ENCODE data around the gene HYAL2. TPM values are rescaled to one million over a fixed set of nuclear protein-coding genes. Genes with fewer than 3 reads are reported as not detected.

HYAL2 gene
- polyA plus RNA-seq, 2 of the 4 experiments (the other 2 are of a cell fraction): 24.5 to 31.0 TPM

DNA sequence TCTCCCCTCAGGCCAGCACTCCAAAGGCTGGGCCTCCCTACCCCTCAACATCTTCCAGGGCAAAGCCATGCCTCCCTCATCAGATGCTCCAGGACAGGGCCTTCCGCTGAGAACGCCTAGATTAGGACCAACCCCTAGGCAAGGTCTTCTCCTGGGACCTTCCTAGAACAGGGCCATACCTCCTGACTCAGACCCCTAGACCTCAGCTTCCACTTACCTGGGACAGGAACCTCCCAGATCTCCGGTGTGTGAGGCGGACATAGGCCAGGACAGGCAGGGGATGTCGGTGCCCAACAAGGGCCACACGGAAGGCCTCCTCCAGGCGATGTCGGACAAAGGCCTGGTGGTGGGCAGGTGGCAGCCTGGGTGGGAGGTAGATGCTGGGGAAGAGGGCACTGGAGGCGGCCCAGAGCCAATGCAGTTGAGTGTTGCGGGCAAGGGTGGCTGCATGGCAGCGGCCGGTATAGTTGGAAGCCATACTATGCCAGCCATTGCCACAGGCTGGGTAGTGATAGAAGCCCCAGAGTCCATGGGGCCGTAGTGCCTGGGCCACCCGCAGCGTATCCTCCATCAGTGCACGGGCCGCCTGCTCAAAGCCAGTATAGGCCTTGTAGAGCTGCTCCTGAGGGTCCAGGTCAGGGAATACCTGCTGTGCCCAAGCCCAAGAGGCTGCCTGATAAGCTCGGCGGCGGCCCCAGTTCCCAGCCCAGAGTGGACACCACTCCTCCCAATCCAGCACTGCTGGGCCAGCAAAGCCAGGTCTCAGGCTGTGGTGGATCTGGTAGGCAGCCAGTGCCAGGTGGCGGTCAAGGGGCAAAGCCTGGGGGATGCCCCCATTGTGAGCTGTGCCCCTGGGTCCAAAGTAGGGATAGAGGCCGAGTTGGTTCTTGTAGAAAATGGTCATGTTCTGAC lies 27.8 kb downstream of the HYAL2 start:
- no peak for ATAC-seq
- no peaks in the 10 kb centered on the region for H3K9me3 ChIP-seq
- WGBS (ENCODE audit: missing lambda C conversion rate): 88% methylated on average over 13 of the region's 22 CpGs
- no peak for DNase-seq (ENCODE audit: low read depth in 1 of 2, low spot score in 1 of 2)
- H3K4me3 ChIP-seq: no peak overlapping the region
- no peak for FAIRE-seq
- ChIA-PET CTCF (interaction anchor here (0.6 to 1.5 kb wide), 5 partner anchors 15 to 48 kb away, joined by 3 to 5 read pairs (median 4); no protein-coding TSS in a partner anchor), POLR2A (no interaction called here)
- TF ChIP-seq POLR2A (IDR thresholded peaks at IDR 0.05; ENCODE audit: low read length) (no peak), MAFK (IDR thresholded peaks at IDR 0.05; ENCODE audit: partially characterized antibody) (no peak), FOSL2 (IDR thresholded peaks at IDR 0.05) (no peak), FOSL2 (CRISPR knock-in tag; IDR thresholded peaks at IDR 0.05) (no peak), RFX5 (IDR thresholded peaks at IDR 0.05) (no peak), FOXS1 (CRISPR knock-in tag; IDR thresholded peaks at IDR 0.05) (no peak), ELK1 (IDR thresholded peaks at IDR 0.05; ENCODE audit: low read depth, low read length) (no peak), HOXB5 (CRISPR knock-in tag; IDR thresholded peaks at IDR 0.05) (no peak), SMC3 (IDR thresholded peaks at IDR 0.05) (no peak)
- H3K27ac ChIP-seq: no peak overlapping the region
- no peak overlapping the region for H3K4me2 ChIP-seq
- peaks cover 21% of the 10 kb centered on the region; the same call in 2 of the 3 replicates for H3K4me1 ChIP-seq

DNA sequence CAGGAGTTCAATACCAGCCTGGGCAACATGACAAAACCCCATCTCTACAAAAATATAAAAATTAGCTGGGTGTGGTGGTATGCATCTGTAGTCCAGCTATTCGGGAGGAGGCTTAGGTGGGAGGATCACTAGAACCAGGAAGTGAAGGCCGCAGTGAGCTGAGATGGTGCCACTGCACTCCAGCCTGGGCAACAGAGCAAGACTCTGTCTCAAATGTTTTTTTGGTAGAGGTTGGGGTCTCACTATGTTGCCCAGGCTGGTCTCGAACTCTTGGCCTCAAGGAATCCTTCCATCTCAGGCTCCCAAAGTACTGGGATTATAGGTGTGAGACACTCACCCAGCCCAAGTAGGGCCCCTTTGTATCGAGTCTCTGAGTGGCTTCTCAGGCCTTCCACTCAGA lies 28.5 kb downstream of the HYAL2 start:
- Histone ChIP-seq H3K4me1 (peaks cover 21% of the 10 kb centered on the region; the same call in 2 of the 3 replicates), H3K27ac (no peak overlapping the region), H3K4me2 (no peak overlapping the region), H3K4me3 (no peak overlapping the region), H3K9me3 (no peaks in the 10 kb centered on the region)
- ChIA-PET POLR2A (no interaction called here), CTCF (interaction anchor here (0.6 to 1.5 kb wide), 3 partner anchors 15 to 34 kb away, joined by 3 to 5 read pairs (median 3); no protein-coding TSS in a partner anchor)
- TF ChIP-seq CHD2 (IDR thresholded peaks at IDR 0.05; ENCODE audit: low read length, partially characterized antibody): no peak
- TF ChIP-seq HEYL (CRISPR knock-in tag; IDR thresholded peaks at IDR 0.05): no peak
- no peak for TF ChIP-seq CEBPB (IDR thresholded peaks at IDR 0.05)
- TF ChIP-seq, protein P1, sequence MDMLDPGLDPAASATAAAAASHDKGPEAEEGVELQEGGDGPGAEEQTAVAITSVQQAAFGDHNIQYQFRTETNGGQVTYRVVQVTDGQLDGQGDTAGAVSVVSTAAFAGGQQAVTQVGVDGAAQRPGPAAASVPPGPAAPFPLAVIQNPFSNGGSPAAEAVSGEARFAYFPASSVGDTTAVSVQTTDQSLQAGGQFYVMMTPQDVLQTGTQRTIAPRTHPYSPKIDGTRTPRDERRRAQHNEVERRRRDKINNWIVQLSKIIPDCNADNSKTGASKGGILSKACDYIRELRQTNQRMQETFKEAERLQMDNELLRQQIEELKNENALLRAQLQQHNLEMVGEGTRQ (IDR thresholded peaks at IDR 0.05): no peak
- no peak for TF ChIP-seq NPAS2 (CRISPR knock-in tag; IDR thresholded peaks at IDR 0.05; ENCODE audit: borderline replicate concordance)
- TF ChIP-seq SREBF2 (IDR thresholded peaks at IDR 0.05): no peak
- TF ChIP-seq ZC3H11A (IDR thresholded peaks at IDR 0.05): no peak
- no peak for TF ChIP-seq EHMT2 (IDR thresholded peaks at IDR 0.05; ENCODE audit: low read depth)
- no peak for TF ChIP-seq RNF2 (IDR thresholded peaks at IDR 0.05; ENCODE audit: borderline replicate concordance, low read depth)
- no peak for TF ChIP-seq SMC3 (IDR thresholded peaks at IDR 0.05)
- no peak for TF ChIP-seq MAZ (IDR thresholded peaks at IDR 0.05; ENCODE audit: borderline replicate concordance, low read depth, low read length)
- no peak for TF ChIP-seq CHD4 (IDR thresholded peaks at IDR 0.05; ENCODE audit: borderline replicate concordance)
- no peak for TF ChIP-seq EP300 (IDR thresholded peaks at IDR 0.05)
- no peak for TF ChIP-seq KDM5A (IDR thresholded peaks at IDR 0.05)
- TF ChIP-seq PHF8 (IDR thresholded peaks at IDR 0.05; ENCODE audit: borderline replicate concordance, low read depth): no peak
- 91% methylated on average over 4 of the region's 4 CpGs for WGBS (ENCODE audit: missing lambda C conversion rate)
- no peak for ATAC-seq
- FAIRE-seq: no peak
- no peak for DNase-seq (ENCODE audit: low read depth in 1 of 2, low spot score in 1 of 2)

Data from A549 (cell line).